Lower leg skin (tissue), 4 donors: ENCODE results near the gene TTC39C. TPM values are rescaled to one million over a fixed set of nuclear protein-coding genes. Genes with fewer than 3 reads are reported as not detected.
"Not testable (repeated sequence)": the region's sequence is repeated elsewhere in the genome, so short reads cannot be mapped to it uniquely, and the experiment has no call there.

Source experiments
- DNase-seq, 2 donors: peaks; one replicate each; pipeline ENCODE4 v3.0.0-alpha.2; 2019; ENCODE audit warnings: low spot score in 2 of 2
- H3K4me3 ChIP-seq: fragments of 200-600 bp; sonication (generic); 2 replicates; pipeline ENCODE4 v1.5.1; 2017; ENCODE audit warnings: mild to moderate bottlenecking, low read depth; ENCODE audit not compliant: poor library complexity, severe bottlenecking
- POLR2A ChIP-seq, 2 donors: fragments of 450-650 bp; IDR thresholded peaks; one replicate each; pipeline ENCODE4 v1.6.1; 2016 to 2017; ENCODE audit warnings: antibody characterized with exemption in 2 of 2, mild to moderate bottlenecking in 1 of 2, moderate library complexity in 1 of 2
- WGBS, 2 donors: methylation state at CpG; one replicate each; pipeline ENCODE4 v1.1.5; 2018; 5-methylcytosine and 5-hydroxymethylcytosine counted together
- intact Hi-C: fragments of 100-400 bp; cut with DNase I; formaldehyde crosslinking; loops from one replicate; pipeline ENCODE4 v1.15.0; 2023; ENCODE audit warnings: low total_unique reads
- total RNA-seq, 4 donors: library from RNA; depleted of rRNA; stranded (reverse); fragments of >200 nt; gene quantifications; one replicate each; pipeline ENCODE4 v1.1.0, GENCODE V29; 2016
- TF ChIP-seq, protein P1 (sequence below), 3 donors: fragments of 450-650 bp; IDR thresholded peaks; one replicate each; pipeline ENCODE4 v1.5.1; 2016; ENCODE audit warnings: antibody characterized with exemption in 3 of 3, mild to moderate bottlenecking in 3 of 3, moderate library complexity in 2 of 3

The TTC39C gene
- total RNA-seq, 4 donors from 2014 or later: 66.6 to 96.7 (median 82.1) TPM

DNA sequence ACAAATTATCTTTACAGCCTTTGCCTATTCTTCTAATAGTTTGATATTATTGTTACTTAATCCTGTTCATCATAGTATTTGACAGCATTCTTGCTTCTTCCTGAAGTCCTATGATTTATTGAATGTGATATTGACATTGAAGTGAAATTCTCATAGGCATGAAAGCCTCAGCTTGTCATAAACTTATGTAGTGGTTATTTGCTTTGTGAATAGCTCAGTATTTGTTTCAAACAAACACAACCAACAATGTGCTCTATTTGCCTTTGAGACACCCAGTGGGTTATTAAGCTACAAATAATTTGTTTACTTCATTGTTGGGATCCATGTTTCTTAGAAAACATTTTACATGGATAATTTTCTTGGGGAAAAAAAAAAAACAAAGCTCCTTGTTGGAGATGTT, 57.2 kb downstream of the TTC39C start:
- TF ChIP-seq, protein P1, sequence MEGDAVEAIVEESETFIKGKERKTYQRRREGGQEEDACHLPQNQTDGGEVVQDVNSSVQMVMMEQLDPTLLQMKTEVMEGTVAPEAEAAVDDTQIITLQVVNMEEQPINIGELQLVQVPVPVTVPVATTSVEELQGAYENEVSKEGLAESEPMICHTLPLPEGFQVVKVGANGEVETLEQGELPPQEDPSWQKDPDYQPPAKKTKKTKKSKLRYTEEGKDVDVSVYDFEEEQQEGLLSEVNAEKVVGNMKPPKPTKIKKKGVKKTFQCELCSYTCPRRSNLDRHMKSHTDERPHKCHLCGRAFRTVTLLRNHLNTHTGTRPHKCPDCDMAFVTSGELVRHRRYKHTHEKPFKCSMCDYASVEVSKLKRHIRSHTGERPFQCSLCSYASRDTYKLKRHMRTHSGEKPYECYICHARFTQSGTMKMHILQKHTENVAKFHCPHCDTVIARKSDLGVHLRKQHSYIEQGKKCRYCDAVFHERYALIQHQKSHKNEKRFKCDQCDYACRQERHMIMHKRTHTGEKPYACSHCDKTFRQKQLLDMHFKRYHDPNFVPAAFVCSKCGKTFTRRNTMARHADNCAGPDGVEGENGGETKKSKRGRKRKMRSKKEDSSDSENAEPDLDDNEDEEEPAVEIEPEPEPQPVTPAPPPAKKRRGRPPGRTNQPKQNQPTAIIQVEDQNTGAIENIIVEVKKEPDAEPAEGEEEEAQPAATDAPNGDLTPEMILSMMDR (IDR thresholded peaks at IDR 0.05): no peak
- no peak for TF ChIP-seq POLR2A (IDR thresholded peaks at IDR 0.05)
- DNase-seq: no peak
- intact Hi-C loops: no loop called here
- H3K4me3 ChIP-seq: no peak overlapping the region

DNA sequence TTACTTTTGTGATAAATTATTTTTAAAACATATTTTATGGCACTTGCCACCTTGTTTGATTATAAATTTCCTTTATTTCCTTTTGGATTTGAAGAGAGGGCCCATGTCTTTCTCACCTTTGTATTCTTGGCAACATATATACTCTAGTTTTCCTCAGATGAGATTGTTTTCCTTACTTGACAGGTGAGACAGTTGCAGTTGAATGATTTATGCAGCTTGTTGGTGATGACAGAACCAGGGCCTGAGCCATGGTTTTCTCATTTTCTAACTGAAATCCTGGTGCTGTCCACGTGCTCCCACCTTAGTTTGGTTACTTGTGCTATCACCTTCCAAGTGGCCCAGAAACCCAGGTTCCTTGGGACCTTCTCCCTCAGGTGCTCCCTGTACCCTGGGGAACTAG, 58.2 kb downstream of the TTC39C start:
- DNase-seq: no peak
- intact Hi-C loops: no loop called here
- 91 to 100% methylated on average over 1 of the region's 1 CpG for WGBS, 2 donors
- no peak overlapping the region for H3K4me3 ChIP-seq
- TF ChIP-seq POLR2A (IDR thresholded peaks at IDR 0.05): no peak
- TF ChIP-seq, protein P1 (IDR thresholded peaks at IDR 0.05): no peak

DNA sequence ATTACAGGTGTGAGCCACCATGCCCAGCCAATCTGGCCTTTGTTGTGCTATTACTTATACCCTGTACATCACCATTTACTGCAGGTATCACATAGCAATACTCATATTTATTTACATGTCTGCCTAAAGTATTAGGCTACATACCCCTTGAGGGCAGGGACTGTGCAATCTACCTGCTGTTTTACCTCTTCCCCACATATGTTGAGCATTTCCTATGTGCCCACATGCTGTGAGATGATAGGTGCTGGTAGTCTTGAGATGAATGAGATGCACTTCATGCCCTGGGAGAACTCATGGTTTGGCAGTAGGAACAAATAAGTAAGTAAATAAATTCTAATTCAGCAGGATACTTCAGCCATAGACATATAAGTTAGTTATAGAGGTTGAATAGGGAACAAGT, 59.2 kb downstream of the TTC39C start:
- no peak overlapping the region for H3K4me3 ChIP-seq
- intact Hi-C loops: no loop called here
- DNase-seq: no peak
- no peak for TF ChIP-seq POLR2A (IDR thresholded peaks at IDR 0.05)
- TF ChIP-seq, protein P1 (IDR thresholded peaks at IDR 0.05): no peak

DNA sequence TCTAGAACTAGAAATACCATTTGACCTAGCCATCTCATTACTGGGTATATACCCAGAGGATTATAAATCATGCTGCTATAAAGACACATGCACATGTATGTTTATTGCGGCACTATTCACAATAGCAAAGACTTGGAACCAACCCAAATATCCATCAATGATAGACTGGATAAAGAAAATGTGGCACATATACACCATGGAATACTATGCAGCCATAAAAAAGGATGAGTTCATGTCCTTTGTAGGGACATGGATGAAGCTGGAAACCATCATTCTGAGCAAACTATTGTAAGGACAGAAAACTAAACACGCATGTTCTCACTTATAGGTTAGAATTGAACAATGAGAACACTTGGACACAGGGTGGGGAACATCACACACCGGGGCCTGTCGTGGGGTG, 60.2 kb downstream of the TTC39C start:
- DNase-seq, intact Hi-C loops, H3K4me3 ChIP-seq: not testable (repeated sequence)
- WGBS, 2 donors: 94 to 96% methylated on average over 4 of the region's 4 CpGs

DNA sequence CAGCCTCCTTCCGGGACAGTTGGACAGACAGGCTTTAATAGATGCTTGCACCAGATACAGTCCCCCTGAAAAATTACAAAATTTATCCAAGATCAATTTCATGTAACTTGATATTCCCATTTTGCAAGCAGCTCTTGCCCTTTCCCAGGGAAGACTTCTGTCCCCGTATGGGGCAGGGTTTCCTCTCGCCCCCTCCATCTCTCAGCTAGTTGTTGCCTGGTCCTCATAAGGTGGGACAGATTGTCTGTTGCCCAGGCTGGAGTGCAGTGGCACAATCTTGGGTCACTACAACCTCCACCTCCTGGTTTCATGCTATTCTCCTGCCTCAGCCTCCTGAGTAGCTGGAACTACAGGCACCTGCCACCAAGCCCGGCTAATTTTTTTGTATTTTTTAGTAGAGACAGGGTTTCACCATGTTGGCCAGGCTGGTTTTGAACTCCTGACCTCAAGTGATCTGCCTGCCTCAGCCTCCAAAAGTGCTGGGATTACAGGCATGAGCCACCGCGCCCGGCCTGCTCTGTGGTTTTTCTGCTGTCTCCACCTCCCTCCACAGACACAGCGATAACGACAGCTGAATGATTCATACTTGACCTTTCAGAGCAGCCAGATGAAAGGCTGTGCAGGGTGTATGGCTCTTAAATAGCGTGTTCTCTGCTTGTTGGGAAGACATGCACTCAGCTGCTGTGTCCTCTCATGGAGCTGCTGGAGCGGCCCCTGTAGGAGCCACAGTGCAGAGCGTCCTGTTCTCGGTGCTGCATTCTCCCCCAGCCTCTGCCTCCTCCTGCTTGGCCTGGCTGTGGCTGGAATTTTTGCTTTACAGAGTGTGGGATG, 61.4 kb downstream of the TTC39C start:
- DNase-seq: peak; percentile 55 to 86
- intact Hi-C loops: no loop called here
- H3K4me3 ChIP-seq: no peak overlapping the region
- no peak for TF ChIP-seq POLR2A (IDR thresholded peaks at IDR 0.05)
- TF ChIP-seq, protein P1 (IDR thresholded peaks at IDR 0.05): peak in 1 of 3 donors; percentile 60
- WGBS, 2 donors: 48 to 52% methylated on average over 13 of the region's 13 CpGs

DNA sequence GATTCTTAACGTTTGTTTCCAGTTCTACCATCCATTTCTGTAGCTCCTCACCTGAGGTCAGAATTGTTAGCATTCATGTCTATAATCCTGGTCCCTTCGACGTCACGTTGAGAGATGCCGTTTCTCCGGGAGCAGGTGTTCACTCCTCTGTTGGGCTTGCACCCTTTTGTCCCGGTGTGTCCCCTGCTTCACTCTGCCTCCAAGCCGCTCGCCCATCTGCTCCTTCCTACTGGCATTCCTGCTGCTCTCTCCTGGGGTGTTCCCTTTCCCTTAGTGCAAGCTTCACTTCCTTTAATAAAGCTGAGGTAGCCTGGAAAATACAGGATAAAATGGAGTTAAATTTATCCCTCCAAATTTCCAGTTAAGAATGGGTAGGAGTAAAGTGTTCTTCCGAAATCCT, 62.4 kb downstream of the TTC39C start:
- intact Hi-C loops: no loop called here
- no peak for DNase-seq
- WGBS, 2 donors: 92 to 94% methylated on average over 10 of the region's 10 CpGs
- H3K4me3 ChIP-seq: no peak overlapping the region
- TF ChIP-seq, protein P1 (IDR thresholded peaks at IDR 0.05): no peak
- TF ChIP-seq POLR2A (IDR thresholded peaks at IDR 0.05): no peak
